ENCODE results near the gene ZSWIM5. TPM values are rescaled to one million over a fixed set of nuclear protein-coding genes. Genes with fewer than 3 reads are reported as not detected.
A peak's percentile ranks its signal among the peaks of the same experiment; 100 is the strongest.

ZSWIM5 gene
- total and polyA plus RNA-seq, 11 donors = 0.19 to 1.7 (median 0.81) TPM

DNA sequence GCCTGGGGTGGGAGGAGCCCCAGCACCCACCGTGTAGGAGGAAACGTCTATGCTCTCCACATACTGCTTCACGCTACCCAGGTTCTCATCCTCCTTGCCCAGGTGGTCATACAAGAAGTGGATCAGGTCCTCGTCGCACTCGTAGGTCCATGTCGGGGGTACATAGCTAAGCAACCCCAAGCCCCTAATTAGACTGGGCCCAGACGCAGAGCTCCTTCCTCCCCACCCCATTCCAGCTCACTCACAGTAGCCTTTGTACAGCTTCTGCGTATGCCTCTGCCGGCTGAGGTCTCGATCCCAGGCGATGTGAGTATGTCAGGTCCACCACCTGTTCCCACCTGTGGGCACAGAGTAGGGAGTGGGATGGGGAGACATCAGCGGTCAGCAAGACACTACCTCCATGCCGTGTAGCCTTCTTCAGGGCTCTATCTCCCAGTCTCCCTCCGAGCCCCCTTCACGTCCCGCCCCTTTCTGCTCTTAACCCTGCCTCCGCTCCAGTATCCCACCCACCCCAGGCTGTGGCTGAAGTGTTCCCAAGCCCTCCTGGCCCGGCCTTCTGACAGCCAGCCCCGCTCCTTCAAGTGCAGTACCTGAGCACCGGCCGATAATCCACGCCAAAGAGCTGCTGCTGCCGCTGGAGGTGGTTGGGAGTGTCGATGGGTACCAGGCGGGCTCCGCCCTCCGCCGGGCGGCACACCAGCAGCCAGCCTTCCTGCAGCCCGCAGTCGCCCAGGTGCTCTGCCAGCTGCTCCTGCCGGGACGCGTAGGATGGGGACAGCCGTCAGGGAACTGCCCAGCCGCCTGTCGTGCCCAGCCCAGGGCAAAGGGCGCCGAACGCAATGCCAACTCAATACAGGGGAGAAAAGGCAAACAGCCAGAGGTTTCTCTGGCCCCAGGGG lies 196.2 kb downstream of the ZSWIM5 start:
- peak overlapping the region; percentile 78 to 100 (median 93) for H3K4me3 ChIP-seq
- no peaks in the 10 kb centered on the region for H3K9me3 ChIP-seq
- no peaks in the 10 kb centered on the region for H3K27me3 ChIP-seq
- TF ChIP-seq CTCF (IDR thresholded peaks at IDR 0.05) = no peak
- no peak for TF ChIP-seq POLR2A (IDR thresholded peaks at IDR 0.05)
- H3K36me3 ChIP-seq = peaks cover 0 to 63% (median 59%) of the 10 kb centered on the region in 9 donors
- peaks cover 2 to 53% (median 34%) of the 10 kb centered on the region in 12 donors for H3K4me1 ChIP-seq
- no peak for DNase-seq
- ATAC-seq = peak in 2 of 4 donors; percentile 1 to 6
- 16 to 49% (median 20%) methylated on average over 17 to 41 of the region's 41 CpGs for WGBS, 4 donors
- intact Hi-C loops (cut with DNase I) = loop anchor here (2.0 to 10.0 kb wide), 15 partner anchors 23 to 565 kb away; partner anchors contain the start of genes TESK2 (in 7 of the 10), BEST4 (in 4 of the 10), RNU5D-1 (in 2 of the 10) and ZSWIM5 (in 2 of the 10)
- H3K27ac ChIP-seq = peak overlapping the region in 11 of 12 donors; percentile 78 to 90 (median 86)

DNA sequence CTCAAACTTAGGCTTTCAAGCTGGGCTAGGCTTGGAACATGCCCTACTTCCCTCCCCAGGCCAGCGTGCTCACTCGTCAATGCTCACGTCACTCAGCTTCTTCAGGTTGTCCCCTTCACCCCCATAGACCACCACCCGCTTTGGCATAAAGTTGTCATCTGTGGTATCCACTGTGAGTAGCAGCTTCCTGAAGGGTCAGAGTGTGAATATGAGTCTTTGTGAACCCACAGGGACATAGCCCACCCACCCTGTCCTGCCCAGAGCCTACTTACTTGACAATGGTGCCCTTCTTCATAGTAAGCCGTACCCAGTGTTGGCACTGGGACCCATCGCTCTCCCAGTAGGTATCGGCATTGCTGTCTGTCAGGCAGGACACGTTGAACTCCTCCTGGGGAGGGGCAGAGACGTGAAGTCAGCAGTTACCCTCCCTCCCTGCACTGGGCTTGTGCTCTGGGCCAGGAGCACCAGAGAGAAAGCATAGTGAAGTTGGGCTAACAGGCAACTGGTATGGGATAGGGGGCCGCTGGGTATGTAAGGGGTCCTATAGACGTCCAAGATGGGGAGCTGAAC lies 197.0 kb downstream of the ZSWIM5 start:
- no peaks in the 10 kb centered on the region for H3K27me3 ChIP-seq
- TF ChIP-seq POLR2A (IDR thresholded peaks at IDR 0.05) (no peak), CTCF (IDR thresholded peaks at IDR 0.05) (no peak)
- ATAC-seq (no peak), DNase-seq (no peak)
- WGBS, 4 donors = 92 to 96% (median 93%) methylated on average over 9 to 11 of the region's 11 CpGs
- no peak overlapping the region for H3K27ac ChIP-seq
- peak overlapping the region in 9 of 12 donors; percentile 78 to 100 (median 96) for H3K4me3 ChIP-seq
- peaks cover 0 to 65% (median 62%) of the 10 kb centered on the region in 9 donors for H3K36me3 ChIP-seq
- peaks cover 2 to 47% (median 31%) of the 10 kb centered on the region in 12 donors for H3K4me1 ChIP-seq
- no peaks in the 10 kb centered on the region for H3K9me3 ChIP-seq
- intact Hi-C loops (cut with DNase I) = loop anchor here in 5 of 10 donors (5.0 to 10.0 kb wide), 4 partner anchors 172 to 222 kb away; partner anchors contain the start of gene BEST4 (in 1 of the 5)

GRCh38 chr1:45008516-45008915 lies 197.9 kb downstream of the ZSWIM5 start:
- no peak for DNase-seq
- no peak for ATAC-seq
- TF ChIP-seq CTCF (IDR thresholded peaks at IDR 0.05) = no peak
- TF ChIP-seq POLR2A (IDR thresholded peaks at IDR 0.05) = no peak
- intact Hi-C loops (cut with DNase I) = loop anchor here in 5 of 10 donors (5.0 to 10.0 kb wide), 4 partner anchors 171 to 221 kb away; partner anchors contain the start of gene BEST4 (in 1 of the 5)
- Histone ChIP-seq H3K36me3 (peaks cover 0 to 66% (median 65%) of the 10 kb centered on the region in 9 donors), H3K4me3 (no peak overlapping the region), H3K4me1 (peaks cover 2 to 40% (median 29%) of the 10 kb centered on the region in 12 donors), H3K27ac (no peak overlapping the region), H3K9me3 (no peaks in the 10 kb centered on the region), H3K27me3 (no peaks in the 10 kb centered on the region)
- 95 to 97% (median 96%) methylated on average over 10 to 12 of the region's 12 CpGs for WGBS, 4 donors
